ENCODE data around the gene NDUFV1.
"Not testable (repeated sequence)": the region's sequence is repeated elsewhere in the genome, so short reads cannot be mapped to it uniquely, and the experiment has no call there.

Gene NDUFV1

GRCh38 chr11:67627812-67628624 lies 21.3 kb downstream of the NDUFV1 start:
- no peak for DNase-seq

- DNase-seq, result no peak
These were observed 22.1 kb downstream of the NDUFV1 start for GRCh38 chr11:67628710-67629385.

- peak; percentile 85 for DNase-seq
These were observed 22.9 kb downstream of the NDUFV1 start, which contains the start of gene NUDT8 for GRCh38 chr11:67629386-67630227. NUDT8 (minus strand) TSS chr11:67629937; CDS start chr11:67629911, 26 bp downstream.

GRCh38 chr11:67630228-67630942 lies 23.6 kb downstream of the NDUFV1 start:
- peak; percentile 92 for DNase-seq

- DNase-seq, result no peak
These were observed 24.2 kb downstream of the NDUFV1 start for GRCh38 chr11:67630943-67631331.

- DNase-seq, result no peak
These were observed 24.7 kb downstream of the NDUFV1 start for GRCh38 chr11:67631411-67631810.

GRCh38 chr11:67631853-67632174 lies 25.1 kb downstream of the NDUFV1 start:
- no peak for DNase-seq

GRCh38 chr11:67632175-67632981 lies 25.6 kb downstream of the NDUFV1 start:
- no peak for DNase-seq

GRCh38 chr11:67632982-67633755 lies 26.4 kb downstream of the NDUFV1 start:
- no peak for DNase-seq

GRCh38 chr11:67633758-67634365 lies 27.1 kb downstream of the NDUFV1 start:
- no peak for DNase-seq

GRCh38 chr11:67634366-67635230 lies 27.9 kb downstream of the NDUFV1 start:
- DNase-seq, result no peak

GRCh38 chr11:67635231-67635521 lies 28.4 kb downstream of the NDUFV1 start:
- DNase-seq, result no peak

- no peak for DNase-seq
These were observed 30.2 kb downstream of the NDUFV1 start for GRCh38 chr11:67636962-67637361.

GRCh38 chr11:67637441-67637840 lies 30.7 kb downstream of the NDUFV1 start:
- not testable (repeated sequence) for DNase-seq

- no peak for DNase-seq
These were observed 32.0 kb downstream of the NDUFV1 start for GRCh38 chr11:67638535-67639437.

- DNase-seq, result no peak
These were observed 32.7 kb downstream of the NDUFV1 start, which contains the start of gene TBX10 for GRCh38 chr11:67639438-67639859. TBX10 (minus strand) TSS chr11:67639763; CDS start chr11:67639472, 291 bp downstream.

- peak; percentile 60 for DNase-seq
These were observed 33.5 kb downstream of the NDUFV1 start for GRCh38 chr11:67640021-67640757.

Data from activated CD4-positive, alpha-beta T cell treated with anti-CD3 and anti-CD28 coated beads, Interleukin-2, amount 50 U/mL, for 1 hour (primary cell).